Pancreas (tissue), 10 donors: ENCODE results near the gene IFRD2. TPM values are rescaled to one million over a fixed set of nuclear protein-coding genes. Genes with fewer than 3 reads are reported as not detected.
A peak's percentile ranks its signal among the peaks of the same experiment; 100 is the strongest.

ENCODE experiments used
- ATAC-seq, 4 donors: fragments of 200-7000 bp; cut with Tn5 transposase; one replicate each; pipeline versions ENCODE4 v1.8.0 to v1.9.1; 2020; ENCODE audit warnings: mild to moderate bottlenecking in 4 of 4, moderate library complexity in 4 of 4
- DNase-seq, 6 donors: peaks; one replicate each; pipeline ENCODE4 v3.0.0-alpha.2; 2020
- FAIRE-seq: peaks from 2 replicates; lab custom pipeline; 2012; peaks lifted over from hg19 to GRCh38; lab: Jason Lieb, UNC
- H3K27ac ChIP-seq, 4 donors: fragments of 200-600 bp; sonication (generic); 1 replicate in 3 of 4; 2 replicates in 1 of 4; pipeline versions ENCODE4 v1.5.0 to v1.8.0; 2020
- H3K27me3 ChIP-seq, 4 donors: fragments of 200-600 bp; one replicate each; pipeline ENCODE4 v1.8.0; 2021
- H3K36me3 ChIP-seq, 3 donors: fragments of 200-600 bp; sonication (generic) in 1 of 3; one replicate each; pipeline versions ENCODE4 v1.5.0 to v1.8.0; 2020 to 2021
- H3K4me1 ChIP-seq, 3 donors: fragments of 200-600 bp; one replicate each; pipeline ENCODE4 v1.8.0; 2021
- H3K4me3 ChIP-seq, 4 donors: fragments of 200-600 bp; sonication (generic) in 2 of 4; one replicate each; pipeline versions ENCODE4 v1.5.0 to v1.8.0; 2020 to 2021
- H3K9me3 ChIP-seq, 4 donors: fragments of 200-600 bp; one replicate each; pipeline ENCODE4 v1.8.0; 2021
- WGBS, 2 donors: extraction: QIAGEN DNeasy Blood & Tissue Kit; methylation state at CpG; one replicate each; pipeline ENCODE4 v1.1.7; 2013; 5-methylcytosine and 5-hydroxymethylcytosine counted together
- intact Hi-C, 3 donors: fragments of 100-400 bp; cut with DNase I; formaldehyde crosslinking; loops; one replicate each; pipeline versions ENCODE4 v1.11.1 to v1.14.2; 2022
- polyA plus RNA-seq, 2 donors: library from polyadenylated mRNA; stranded (reverse); fragments of 200-250 nt; gene quantifications; one replicate each; pipeline ENCODE4 v1.2.3, GENCODE V29; 2013
- total RNA-seq, 6 donors: library from RNA; stranded (reverse); fragmentation: NEBNext Ultra II Directional in 4 of 6; extraction: Animal tissue kit (Norgen Biotek cat#: 25700) in 4 of 6; gene quantifications; one replicate each; pipeline versions ENCODE4 v1.2.1 to v1.2.4, GENCODE V29; 2021 to 2023
- TF ChIP-seq, protein P1 (sequence below), 4 donors: fragments of 200-600 bp; sonication (generic) in 3 of 4; IDR thresholded peaks; one replicate each; pipeline versions ENCODE4 v1.5.0 to v1.8.0; 2021; ENCODE audit warnings: antibody characterized with exemption in 4 of 4
- donor health status: healthy with polysubstance abuse.
- donor health status: DM: no; HTN: no; CAD: no; lungs with moderate emphysema.
- donor health status: DM: no; HTN: no; CAD: no.
- donor health status: control.
- donor health status: control.
- donor health status: Bipolar disorder and iron deficiency.
- donor health status: DM: yes; HTN: yes; CAD: no.
- donor health status: DM: no; HTN: no; CAD: no.
- donor health status: DM: no; HTN: no; CAD: no.
- donor health status: DM: yes; HTN: yes; CAD: no.

Gene IFRD2
- total and polyA plus RNA-seq, 8 donors, result 47.1 to 117 (median 59.5) TPM

DNA sequence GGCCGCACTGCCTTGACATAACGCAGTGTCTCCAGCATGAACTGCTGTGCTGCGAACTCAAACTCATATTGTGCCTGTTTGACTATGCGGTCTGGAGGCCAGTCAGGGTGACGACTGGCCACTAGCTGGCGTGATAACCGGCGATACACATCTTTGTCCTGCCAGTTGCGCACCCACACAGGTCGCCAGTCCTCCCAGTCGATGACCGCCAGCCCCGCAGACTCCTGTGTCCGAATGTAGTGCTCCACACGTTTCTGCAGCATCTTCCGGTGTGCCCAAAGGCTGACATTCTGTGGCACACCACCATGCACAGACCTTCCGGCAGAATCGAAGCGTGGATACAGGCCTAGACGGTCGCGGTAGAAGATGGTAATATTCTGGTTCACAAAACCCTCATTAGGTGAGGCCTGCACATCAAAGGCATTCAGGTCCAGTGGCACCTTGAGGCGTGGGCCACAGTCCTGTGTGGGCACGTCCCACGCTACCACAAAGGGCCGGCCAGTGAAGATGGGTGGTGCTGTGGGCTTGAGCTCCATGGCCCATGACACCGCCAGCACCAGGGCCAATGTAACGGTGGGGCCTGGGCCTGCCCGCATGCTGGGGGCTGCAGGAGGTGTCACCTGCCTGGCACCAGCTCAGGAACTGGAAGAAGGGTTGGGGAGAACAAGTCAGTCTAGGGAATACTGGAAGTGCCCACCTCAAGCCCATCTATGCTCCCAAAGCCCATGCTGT is 27.8 kb upstream of the IFRD2 start:
- Histone ChIP-seq H3K4me3 (peak overlapping the region in 3 of 4 donors; percentile 79 to 94 (median 83)), H3K27me3 (no peaks in the 10 kb centered on the region), H3K36me3 (no peaks in the 10 kb centered on the region), H3K9me3 (no peaks in the 10 kb centered on the region), H3K27ac (peak overlapping the region; percentile 88 to 98 (median 96)), H3K4me1 (peaks cover 5 to 22% (median 21%) of the 10 kb centered on the region in 3 donors)
- TF ChIP-seq, protein P1, sequence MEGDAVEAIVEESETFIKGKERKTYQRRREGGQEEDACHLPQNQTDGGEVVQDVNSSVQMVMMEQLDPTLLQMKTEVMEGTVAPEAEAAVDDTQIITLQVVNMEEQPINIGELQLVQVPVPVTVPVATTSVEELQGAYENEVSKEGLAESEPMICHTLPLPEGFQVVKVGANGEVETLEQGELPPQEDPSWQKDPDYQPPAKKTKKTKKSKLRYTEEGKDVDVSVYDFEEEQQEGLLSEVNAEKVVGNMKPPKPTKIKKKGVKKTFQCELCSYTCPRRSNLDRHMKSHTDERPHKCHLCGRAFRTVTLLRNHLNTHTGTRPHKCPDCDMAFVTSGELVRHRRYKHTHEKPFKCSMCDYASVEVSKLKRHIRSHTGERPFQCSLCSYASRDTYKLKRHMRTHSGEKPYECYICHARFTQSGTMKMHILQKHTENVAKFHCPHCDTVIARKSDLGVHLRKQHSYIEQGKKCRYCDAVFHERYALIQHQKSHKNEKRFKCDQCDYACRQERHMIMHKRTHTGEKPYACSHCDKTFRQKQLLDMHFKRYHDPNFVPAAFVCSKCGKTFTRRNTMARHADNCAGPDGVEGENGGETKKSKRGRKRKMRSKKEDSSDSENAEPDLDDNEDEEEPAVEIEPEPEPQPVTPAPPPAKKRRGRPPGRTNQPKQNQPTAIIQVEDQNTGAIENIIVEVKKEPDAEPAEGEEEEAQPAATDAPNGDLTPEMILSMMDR (IDR thresholded peaks at IDR 0.05), result no peak
- intact Hi-C loops, result loop anchor here in 1 of 3 donors (10.0 kb wide), 1 partner anchor 65 kb away; no protein-coding TSS in a partner anchor
- FAIRE-seq, result no peak
- 78 to 83% methylated on average over 29 of the region's 29 CpGs for WGBS, 2 donors
- no peak for ATAC-seq
- DNase-seq, result peak in 3 of 6 donors; percentile 31 to 71 (median 55)

DNA sequence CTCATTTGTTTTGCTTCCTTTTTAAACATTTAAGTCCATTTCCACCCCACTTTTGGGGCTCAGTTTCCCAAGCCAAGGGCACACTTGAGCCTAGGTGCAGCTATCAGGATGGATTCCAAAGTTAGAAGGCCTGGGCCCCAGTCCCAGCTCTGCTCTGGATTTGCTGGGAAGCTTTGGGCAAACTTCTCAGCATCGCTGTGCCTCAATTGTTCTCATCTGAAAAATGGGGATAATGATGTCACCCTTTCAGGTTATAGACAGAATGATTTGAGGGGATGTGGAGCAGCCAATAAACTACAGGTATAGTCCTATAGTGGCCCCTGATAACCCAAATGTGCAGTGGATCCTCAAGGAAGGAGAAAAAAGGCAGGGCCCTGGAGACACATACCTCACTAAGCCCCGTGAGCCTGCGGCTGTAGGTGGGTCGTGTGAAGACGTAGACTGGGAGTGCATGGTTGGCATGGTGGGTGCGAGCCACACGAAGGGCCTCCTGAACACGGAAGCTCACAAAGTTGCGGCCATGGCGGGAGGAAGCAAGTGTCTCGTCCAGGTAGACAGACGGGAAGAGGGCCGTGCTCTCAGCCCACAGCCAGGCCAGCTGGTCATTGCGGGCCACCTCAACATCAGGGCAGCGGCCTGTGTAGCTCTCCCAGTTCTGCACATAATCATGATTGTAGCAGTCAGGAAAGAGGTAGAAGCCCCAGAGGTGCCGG is 27.1 kb upstream of the IFRD2 start:
- Histone ChIP-seq H3K27me3 (no peaks in the 10 kb centered on the region), H3K27ac (no peak overlapping the region), H3K9me3 (no peaks in the 10 kb centered on the region), H3K36me3 (no peaks in the 10 kb centered on the region), H3K4me1 (peaks cover 5 to 22% (median 21%) of the 10 kb centered on the region in 3 donors), H3K4me3 (no peak overlapping the region)
- DNase-seq (peak in 2 of 6 donors; percentile 35 to 61), FAIRE-seq (no peak), ATAC-seq (no peak)
- intact Hi-C loops, result no loop called here
- TF ChIP-seq, protein P1 (IDR thresholded peaks at IDR 0.05), result no peak
- WGBS, 2 donors, result 89 to 91% methylated on average over 16 of the region's 16 CpGs

DNA sequence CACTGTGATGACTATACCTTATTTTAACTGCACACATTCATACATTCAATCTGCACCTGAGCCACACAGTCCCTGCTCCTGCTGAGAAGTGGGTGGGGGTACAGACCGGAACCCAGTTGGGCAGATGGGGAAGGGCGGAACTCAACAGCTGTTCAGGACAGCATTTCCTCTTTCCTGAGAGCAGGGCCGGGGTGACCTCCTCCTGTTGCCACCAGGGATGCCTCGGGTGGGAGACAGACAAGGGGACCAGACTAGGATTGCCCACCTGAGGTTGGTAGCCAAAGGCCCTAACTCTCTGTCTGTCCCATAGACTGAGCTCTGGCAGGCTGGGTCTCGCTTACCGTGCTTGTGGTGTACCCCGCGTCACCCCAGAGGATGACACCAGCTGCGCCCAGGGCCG is 26.4 kb upstream of the IFRD2 start:
- H3K27ac ChIP-seq, result no peak overlapping the region
- no peak for ATAC-seq
- TF ChIP-seq, protein P1 (IDR thresholded peaks at IDR 0.05), result no peak
- 69 to 79% methylated on average over 10 of the region's 10 CpGs for WGBS, 2 donors
- no peak overlapping the region for H3K4me3 ChIP-seq
- no peaks in the 10 kb centered on the region for H3K9me3 ChIP-seq
- no peaks in the 10 kb centered on the region for H3K36me3 ChIP-seq
- peak in 1 of 6 donors; percentile 28 for DNase-seq
- H3K27me3 ChIP-seq, result no peaks in the 10 kb centered on the region
- peaks cover 5 to 22% (median 21%) of the 10 kb centered on the region in 3 donors for H3K4me1 ChIP-seq
- intact Hi-C loops, result no loop called here
- no peak for FAIRE-seq

DNA sequence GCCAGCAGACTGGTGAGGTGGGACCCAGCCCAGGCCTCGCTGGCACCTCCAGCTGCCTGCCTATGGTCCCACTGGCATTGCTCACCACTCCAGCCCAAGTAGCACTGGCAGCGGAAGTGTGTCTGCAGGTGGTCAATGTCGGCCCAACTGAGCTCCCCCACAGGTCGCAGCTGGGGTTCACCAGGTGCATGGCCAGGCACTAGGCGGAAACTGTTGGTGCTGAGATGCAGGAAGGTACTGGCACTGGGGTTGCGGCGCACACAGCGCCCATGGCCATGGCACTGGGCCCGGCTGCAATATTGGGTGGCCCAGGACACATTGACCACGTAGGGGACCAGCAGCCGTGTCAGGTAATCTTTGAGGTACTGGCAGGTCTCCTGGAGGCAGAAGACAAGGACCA is 25.9 kb upstream of the IFRD2 start:
- WGBS, 2 donors, result 80 to 84% methylated on average over 11 of the region's 11 CpGs
- H3K9me3 ChIP-seq, result no peaks in the 10 kb centered on the region
- ATAC-seq (no peak), DNase-seq (peak in 2 of 6 donors; percentile 33 to 58), FAIRE-seq (no peak)
- H3K4me3 ChIP-seq, result no peak overlapping the region
- intact Hi-C loops, result no loop called here
- H3K36me3 ChIP-seq, result no peaks in the 10 kb centered on the region
- peaks cover 5 to 22% (median 21%) of the 10 kb centered on the region in 3 donors for H3K4me1 ChIP-seq
- TF ChIP-seq, protein P1 (IDR thresholded peaks at IDR 0.05), result no peak
- no peaks in the 10 kb centered on the region for H3K27me3 ChIP-seq
- no peak overlapping the region for H3K27ac ChIP-seq
